OCI-LY1 (cell line): ENCODE results near the gene NUBPL.

Experiments used
- EZH2 ChIP-seq: fragments of 200-600 bp; sonication (generic), shearing (Covaris generic); IDR thresholded peaks from 2 replicates; pipeline ENCODE4 v1.8.0; 2017; ENCODE audit warnings: borderline replicate concordance, mixed run types, mild to moderate bottlenecking, antibody characterized with exemption, low read length, moderate library complexity, mixed read lengths
- TF ChIP-seq, protein P1 (sequence below): fragments of 200-600 bp; sonication (generic), shearing (Covaris generic); IDR thresholded peaks from 2 replicates; pipeline ENCODE4 v1.5.1; 2017; ENCODE audit warnings: mild to moderate bottlenecking, antibody characterized with exemption, low read length, moderate library complexity, mixed read lengths

DNA sequence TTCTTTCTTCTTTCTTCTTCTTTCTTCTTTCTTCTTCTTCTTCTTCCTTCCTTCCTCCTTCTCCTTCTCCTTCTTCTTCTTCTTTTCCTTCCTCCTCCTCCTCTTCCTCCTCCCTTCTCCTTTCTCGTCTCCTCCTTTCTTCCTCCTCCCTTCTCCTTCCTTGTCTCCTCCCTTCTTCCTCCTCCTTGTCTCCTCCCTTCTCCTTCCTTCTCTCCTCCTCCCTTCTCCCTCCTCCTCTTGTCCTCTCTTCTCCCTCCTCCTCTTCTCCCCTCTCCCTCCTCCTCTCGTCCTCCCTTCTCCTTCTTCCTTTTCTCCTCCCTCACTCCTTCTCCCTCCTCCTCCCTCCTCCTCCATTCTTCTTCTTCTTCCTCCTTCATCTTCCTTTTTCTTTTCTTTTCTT is 44.5 kb downstream of the NUBPL start:
- TF ChIP-seq, protein P1, sequence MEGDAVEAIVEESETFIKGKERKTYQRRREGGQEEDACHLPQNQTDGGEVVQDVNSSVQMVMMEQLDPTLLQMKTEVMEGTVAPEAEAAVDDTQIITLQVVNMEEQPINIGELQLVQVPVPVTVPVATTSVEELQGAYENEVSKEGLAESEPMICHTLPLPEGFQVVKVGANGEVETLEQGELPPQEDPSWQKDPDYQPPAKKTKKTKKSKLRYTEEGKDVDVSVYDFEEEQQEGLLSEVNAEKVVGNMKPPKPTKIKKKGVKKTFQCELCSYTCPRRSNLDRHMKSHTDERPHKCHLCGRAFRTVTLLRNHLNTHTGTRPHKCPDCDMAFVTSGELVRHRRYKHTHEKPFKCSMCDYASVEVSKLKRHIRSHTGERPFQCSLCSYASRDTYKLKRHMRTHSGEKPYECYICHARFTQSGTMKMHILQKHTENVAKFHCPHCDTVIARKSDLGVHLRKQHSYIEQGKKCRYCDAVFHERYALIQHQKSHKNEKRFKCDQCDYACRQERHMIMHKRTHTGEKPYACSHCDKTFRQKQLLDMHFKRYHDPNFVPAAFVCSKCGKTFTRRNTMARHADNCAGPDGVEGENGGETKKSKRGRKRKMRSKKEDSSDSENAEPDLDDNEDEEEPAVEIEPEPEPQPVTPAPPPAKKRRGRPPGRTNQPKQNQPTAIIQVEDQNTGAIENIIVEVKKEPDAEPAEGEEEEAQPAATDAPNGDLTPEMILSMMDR = no peak
- no peak for TF ChIP-seq EZH2
